Activated T-cell treated with anti-CD3 and anti-CD28 coated beads, Interleukin-2, amount 50 U/mL, for 4 hours (primary cell): ENCODE data around the gene COX7A2L. TPM values are rescaled to one million over a fixed set of nuclear protein-coding genes. Genes with fewer than 3 reads are reported as not detected.
"Not testable (repeated sequence)": the region's sequence is repeated elsewhere in the genome, so short reads cannot be mapped to it uniquely, and the experiment has no call there.

Source experiments
- ATAC-seq, 2 donors: fragments of 200-7000 bp; cut with Tn5 transposase; one replicate each; pipeline ENCODE4 v1.10.0; 2021
- DNase-seq: peaks from one replicate; pipeline ENCODE4 v3.0.0-alpha.2; 2020
- H3K27me3 Mint-ChIP-seq: one replicate; pipeline ENCODE4 v1.8.0; 2021; ENCODE audit warnings: low read depth, mixed read lengths
- H3K36me3 Mint-ChIP-seq: one replicate; pipeline ENCODE4 v1.8.0; 2022; ENCODE audit warnings: mixed read lengths; ENCODE audit not compliant: insufficient read depth
- H3K4me1 Mint-ChIP-seq: one replicate; pipeline ENCODE4 v1.8.0; 2021; ENCODE audit warnings: low read depth, mixed read lengths
- H3K4me3 Mint-ChIP-seq: one replicate; pipeline ENCODE4 v1.8.0; 2021; ENCODE audit warnings: mild to moderate bottlenecking, moderate library complexity, mixed read lengths
- H3K9me3 Mint-ChIP-seq: one replicate; pipeline ENCODE4 v1.8.0; 2021; ENCODE audit warnings: mixed read lengths
- total RNA-seq, 3 donors: library from RNA; stranded (reverse); gene quantifications; one replicate each; pipeline ENCODE4 v1.2.1, GENCODE V29; 2021

The COX7A2L gene
- total RNA-seq, 3 donors from 2014 or later: 89.6 to 100 (median 96.2) TPM

GRCh38 chr2:42359304-42359964 lies 1.6 kb downstream of the COX7A2L start:
- Mint-ChIP-seq H3K9me3 (no peaks in the 10 kb centered on the region), H3K4me3 (peak overlapping the region; percentile 93), H3K36me3 (peaks cover 4% of the 10 kb centered on the region), H3K27me3 (no peaks in the 10 kb centered on the region), H3K4me1 (peaks cover 60% of the 10 kb centered on the region)
- no peak for ATAC-seq
- no peak for DNase-seq

GRCh38 chr2:42353792-42354429 lies 7.1 kb downstream of the COX7A2L start:
- Mint-ChIP-seq H3K4me3 (no peak overlapping the region), H3K4me1 (peaks cover 60% of the 10 kb centered on the region), H3K9me3 (no peaks in the 10 kb centered on the region), H3K36me3 (peaks cover 29% of the 10 kb centered on the region), H3K27me3 (no peaks in the 10 kb centered on the region)
- ATAC-seq: peak; percentile 43 to 84
- DNase-seq: no peak

- peaks cover 42% of the 10 kb centered on the region for H3K4me1 Mint-ChIP-seq
- H3K9me3 Mint-ChIP-seq: no peaks in the 10 kb centered on the region
- H3K36me3 Mint-ChIP-seq: peaks cover 42% of the 10 kb centered on the region
- DNase-seq: no peak
- no peaks in the 10 kb centered on the region for H3K27me3 Mint-ChIP-seq
- no peak overlapping the region for H3K4me3 Mint-ChIP-seq
- no peak for ATAC-seq
Observed at GRCh38 chr2:42351864-42352263, 9.2 kb downstream of the COX7A2L start.

- peaks cover 45% of the 10 kb centered on the region for H3K36me3 Mint-ChIP-seq
- H3K4me1 Mint-ChIP-seq: peaks cover 34% of the 10 kb centered on the region
- no peak for ATAC-seq
Observed at GRCh38 chr2:42350434-42351063, 10.5 kb downstream of the COX7A2L start.

GRCh38 chr2:42348113-42348805 lies 12.8 kb downstream of the COX7A2L start:
- Mint-ChIP-seq H3K27me3 (no peaks in the 10 kb centered on the region), H3K36me3 (peaks cover 51% of the 10 kb centered on the region), H3K4me1 (peaks cover 18% of the 10 kb centered on the region), H3K9me3 (no peaks in the 10 kb centered on the region), H3K4me3 (no peak overlapping the region)
- ATAC-seq (no peak), DNase-seq (no peak)

More at GRCh38 chr2:42350434-42351063, 10.5 kb downstream of the COX7A2L start:
- DNase-seq: no peak
- Mint-ChIP-seq H3K27me3 (no peaks in the 10 kb centered on the region), H3K4me3 (no peak overlapping the region), H3K9me3 (no peaks in the 10 kb centered on the region)

- not testable (repeated sequence) for H3K27me3 Mint-ChIP-seq, H3K9me3 Mint-ChIP-seq, DNase-seq, H3K4me3 Mint-ChIP-seq, ATAC-seq
- Mint-ChIP-seq H3K4me1 (peaks cover 21% of the 10 kb centered on the region), H3K36me3 (peaks cover 48% of the 10 kb centered on the region)
Observed at GRCh38 chr2:42347518-42347917, 13.5 kb downstream of the COX7A2L start.

- DNase-seq, H3K9me3 Mint-ChIP-seq, ATAC-seq, H3K4me3 Mint-ChIP-seq, H3K27me3 Mint-ChIP-seq: not testable (repeated sequence)
- Mint-ChIP-seq H3K36me3 (peaks cover 44% of the 10 kb centered on the region), H3K4me1 (peaks cover 28% of the 10 kb centered on the region)
Observed at GRCh38 chr2:42346856-42347255, 14.2 kb downstream of the COX7A2L start.

GRCh38 chr2:42345986-42346385 lies 15.0 kb downstream of the COX7A2L start:
- H3K4me1 Mint-ChIP-seq: peaks cover 34% of the 10 kb centered on the region
- peaks cover 41% of the 10 kb centered on the region for H3K36me3 Mint-ChIP-seq
- H3K27me3 Mint-ChIP-seq: no peaks in the 10 kb centered on the region
- no peak overlapping the region for H3K4me3 Mint-ChIP-seq
- ATAC-seq (no peak), DNase-seq (no peak)
- no peaks in the 10 kb centered on the region for H3K9me3 Mint-ChIP-seq

- Mint-ChIP-seq H3K27me3 (no peaks in the 10 kb centered on the region), H3K4me1 (peaks cover 38% of the 10 kb centered on the region), H3K36me3 (peaks cover 42% of the 10 kb centered on the region), H3K9me3 (no peaks in the 10 kb centered on the region), H3K4me3 (no peak overlapping the region)
- ATAC-seq: peak in 1 of 2 donors; percentile 9
- no peak for DNase-seq
Observed at GRCh38 chr2:42342795-42343241, 18.2 kb downstream of the COX7A2L start.

- peaks cover 4% of the 10 kb centered on the region for H3K9me3 Mint-ChIP-seq
- no peaks in the 10 kb centered on the region for H3K27me3 Mint-ChIP-seq
- DNase-seq: no peak
- peak; percentile 60 to 67 for ATAC-seq
- no peak overlapping the region for H3K4me3 Mint-ChIP-seq
- peaks cover 45% of the 10 kb centered on the region for H3K36me3 Mint-ChIP-seq
- H3K4me1 Mint-ChIP-seq: peaks cover 38% of the 10 kb centered on the region
Observed at GRCh38 chr2:42342061-42342794, 18.8 kb downstream of the COX7A2L start.

- peaks cover 6% of the 10 kb centered on the region for H3K9me3 Mint-ChIP-seq
- no peak for DNase-seq
- H3K36me3 Mint-ChIP-seq: peaks cover 49% of the 10 kb centered on the region
- H3K4me3 Mint-ChIP-seq: no peak overlapping the region
- ATAC-seq: peak in 1 of 2 donors; percentile 35
- H3K27me3 Mint-ChIP-seq: no peaks in the 10 kb centered on the region
- H3K4me1 Mint-ChIP-seq: peaks cover 38% of the 10 kb centered on the region
Observed at GRCh38 chr2:42340938-42341636, 19.9 kb downstream of the COX7A2L start.

- ATAC-seq (no peak), DNase-seq (no peak)
- Mint-ChIP-seq H3K9me3 (peaks cover 6% of the 10 kb centered on the region), H3K4me1 (peaks cover 35% of the 10 kb centered on the region), H3K4me3 (no peak overlapping the region), H3K36me3 (peaks cover 49% of the 10 kb centered on the region), H3K27me3 (no peaks in the 10 kb centered on the region)
Observed at GRCh38 chr2:42340045-42340937, 20.7 kb downstream of the COX7A2L start.
